ENCODE data around the gene LHFPL3.

LHFPL3 gene

GRCh38 chr7:104604706-104605105, 276.3 kb downstream of the LHFPL3 start:
- H3K4me1 Mint-ChIP-seq: no peaks in the 10 kb centered on the region
- no peak overlapping the region for H3K27ac Mint-ChIP-seq
- H3K36me3 Mint-ChIP-seq (ENCODE audit: low read depth): no peaks in the 10 kb centered on the region
- H3K9me3 Mint-ChIP-seq: no peaks in the 10 kb centered on the region
- no peak for TF ChIP-seq CTCF (IDR thresholded peaks at IDR 0.05; ENCODE audit: unreplicated experiment in 3 of 3)
- peaks cover 6% of the 10 kb centered on the region for H3K27me3 Mint-ChIP-seq (ENCODE audit: low read depth)
- no peak overlapping the region for H3K4me3 Mint-ChIP-seq

GRCh38 chr7:104621321-104621720, 292.9 kb downstream of the LHFPL3 start:
- H3K27ac Mint-ChIP-seq: no peak overlapping the region
- H3K36me3 Mint-ChIP-seq (ENCODE audit: low read depth): no peaks in the 10 kb centered on the region
- no peaks in the 10 kb centered on the region for H3K4me1 Mint-ChIP-seq
- H3K9me3 Mint-ChIP-seq: no peaks in the 10 kb centered on the region
- H3K4me3 Mint-ChIP-seq: no peak overlapping the region
- no peaks in the 10 kb centered on the region for H3K27me3 Mint-ChIP-seq (ENCODE audit: low read depth)
- TF ChIP-seq CTCF (IDR thresholded peaks at IDR 0.05; ENCODE audit: unreplicated experiment in 3 of 3): no peak

- Mint-ChIP-seq H3K27ac (no peak overlapping the region), H3K4me1 (no peaks in the 10 kb centered on the region), H3K4me3 (no peak overlapping the region), H3K36me3 (ENCODE audit: low read depth) (no peaks in the 10 kb centered on the region), H3K9me3 (no peaks in the 10 kb centered on the region), H3K27me3 (ENCODE audit: low read depth) (no peaks in the 10 kb centered on the region)
- TF ChIP-seq CTCF (IDR thresholded peaks at IDR 0.05; ENCODE audit: unreplicated experiment in 3 of 3): no peak
Observed at GRCh38 chr7:104625956-104626355, 297.6 kb downstream of the LHFPL3 start.

- no peak for TF ChIP-seq CTCF (IDR thresholded peaks at IDR 0.05; ENCODE audit: unreplicated experiment in 3 of 3)
- peaks cover 3% of the 10 kb centered on the region for H3K27me3 Mint-ChIP-seq (ENCODE audit: low read depth)
- H3K36me3 Mint-ChIP-seq (ENCODE audit: low read depth): no peaks in the 10 kb centered on the region
- H3K9me3 Mint-ChIP-seq: no peaks in the 10 kb centered on the region
- no peaks in the 10 kb centered on the region for H3K4me1 Mint-ChIP-seq
- no peak overlapping the region for H3K27ac Mint-ChIP-seq
- H3K4me3 Mint-ChIP-seq: no peak overlapping the region
Observed at GRCh38 chr7:104627516-104627915, 299.1 kb downstream of the LHFPL3 start.

- no peaks in the 10 kb centered on the region for H3K9me3 Mint-ChIP-seq
- no peak for TF ChIP-seq CTCF (IDR thresholded peaks at IDR 0.05; ENCODE audit: unreplicated experiment in 3 of 3)
- no peaks in the 10 kb centered on the region for H3K36me3 Mint-ChIP-seq (ENCODE audit: low read depth)
- no peak overlapping the region for H3K27ac Mint-ChIP-seq
- no peaks in the 10 kb centered on the region for H3K4me1 Mint-ChIP-seq
- no peak overlapping the region for H3K4me3 Mint-ChIP-seq
- peaks cover 3% of the 10 kb centered on the region for H3K27me3 Mint-ChIP-seq (ENCODE audit: low read depth)
Observed at GRCh38 chr7:104628017-104628416, 299.6 kb downstream of the LHFPL3 start.

- H3K4me3 Mint-ChIP-seq: no peak overlapping the region
- H3K27me3 Mint-ChIP-seq (ENCODE audit: low read depth): peaks cover 3% of the 10 kb centered on the region
- no peak for TF ChIP-seq CTCF (IDR thresholded peaks at IDR 0.05; ENCODE audit: unreplicated experiment in 3 of 3)
- no peaks in the 10 kb centered on the region for H3K4me1 Mint-ChIP-seq
- H3K9me3 Mint-ChIP-seq: no peaks in the 10 kb centered on the region
- no peak overlapping the region for H3K27ac Mint-ChIP-seq
- H3K36me3 Mint-ChIP-seq (ENCODE audit: low read depth): no peaks in the 10 kb centered on the region
Observed at GRCh38 chr7:104629408-104629807, 301.0 kb downstream of the LHFPL3 start.
